KBM-7 (cell line): ENCODE measurements around the gene RRAD.

Experiments used
- DNase-seq: peaks from one replicate; pipeline ENCODE4 v3.0.0-alpha.2; 2015
- in situ Hi-C: fragments of 300-500 bp; cut with MboI; formaldehyde crosslinking; loops from 2 replicates; pipeline ENCODE4 v1.14.3; 2020; ENCODE audit warnings: low sequenced_read_pairs, low pct_unique_long_range_greater_than_20kb, mixed read lengths

RRAD gene

GRCh38 chr16:66872943-66873684 lies 52.2 kb downstream of the RRAD start:
- in situ Hi-C loops, result loop anchor here (25.0 kb wide), 1 partner anchor 461 kb away; no protein-coding TSS in a partner anchor
- peak; percentile 100 for DNase-seq

GRCh38 chr16:66872559-66872942 lies 52.8 kb downstream of the RRAD start:
- in situ Hi-C loops, result loop anchor here (25.0 kb wide), 1 partner anchor 460 kb away; no protein-coding TSS in a partner anchor
- no peak for DNase-seq

GRCh38 chr16:66871840-66872239 lies 53.5 kb downstream of the RRAD start:
- in situ Hi-C loops, result loop anchor here (25.0 kb wide), 1 partner anchor 460 kb away; no protein-coding TSS in a partner anchor
- no peak for DNase-seq
